Measurements from ENCODE around the gene UQCR11.

DNA sequence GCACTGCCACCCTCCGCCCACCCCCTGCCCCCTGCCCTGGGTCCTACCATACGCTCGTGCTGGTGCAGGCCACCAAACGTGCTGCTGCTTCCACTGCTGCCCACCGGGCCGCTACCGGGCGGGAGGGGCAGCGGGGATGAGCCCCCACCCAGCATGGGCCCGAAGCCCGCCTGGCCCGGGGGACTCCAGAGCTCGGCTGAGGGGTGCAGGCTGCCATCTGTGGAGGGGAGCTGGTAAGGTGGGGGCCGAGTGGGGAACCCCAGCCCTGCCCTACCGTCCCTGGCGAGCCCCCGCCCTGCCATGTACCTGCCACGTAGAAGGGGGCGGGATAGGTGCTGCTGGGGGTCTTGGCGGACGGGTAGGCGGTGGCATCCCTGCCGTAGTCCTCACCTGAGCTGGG lies 16.7 kb upstream of the UQCR11 start:
- TF ChIP-seq, protein P1, sequence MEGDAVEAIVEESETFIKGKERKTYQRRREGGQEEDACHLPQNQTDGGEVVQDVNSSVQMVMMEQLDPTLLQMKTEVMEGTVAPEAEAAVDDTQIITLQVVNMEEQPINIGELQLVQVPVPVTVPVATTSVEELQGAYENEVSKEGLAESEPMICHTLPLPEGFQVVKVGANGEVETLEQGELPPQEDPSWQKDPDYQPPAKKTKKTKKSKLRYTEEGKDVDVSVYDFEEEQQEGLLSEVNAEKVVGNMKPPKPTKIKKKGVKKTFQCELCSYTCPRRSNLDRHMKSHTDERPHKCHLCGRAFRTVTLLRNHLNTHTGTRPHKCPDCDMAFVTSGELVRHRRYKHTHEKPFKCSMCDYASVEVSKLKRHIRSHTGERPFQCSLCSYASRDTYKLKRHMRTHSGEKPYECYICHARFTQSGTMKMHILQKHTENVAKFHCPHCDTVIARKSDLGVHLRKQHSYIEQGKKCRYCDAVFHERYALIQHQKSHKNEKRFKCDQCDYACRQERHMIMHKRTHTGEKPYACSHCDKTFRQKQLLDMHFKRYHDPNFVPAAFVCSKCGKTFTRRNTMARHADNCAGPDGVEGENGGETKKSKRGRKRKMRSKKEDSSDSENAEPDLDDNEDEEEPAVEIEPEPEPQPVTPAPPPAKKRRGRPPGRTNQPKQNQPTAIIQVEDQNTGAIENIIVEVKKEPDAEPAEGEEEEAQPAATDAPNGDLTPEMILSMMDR (IDR thresholded peaks at IDR 0.05; ENCODE audit: low read length) = no peak
- TF ChIP-seq EZH2 (optimal IDR thresholded peaks at IDR 0.05; ENCODE audit: low read depth, low read length) (no peak), EZH2phosphoT487 (IDR thresholded peaks at IDR 0.05; ENCODE audit: low read length) (no peak)

All from MM.1S (cell line).